CD1c-positive myeloid dendritic cell (primary cell): Measurements from ENCODE around the gene SENP2.

Source experiments
- DNase-seq: peaks from one replicate; pipeline ENCODE4 v3.0.0-alpha.2; 2016; ENCODE audit errors: extremely low spot score

Gene SENP2

DNA sequence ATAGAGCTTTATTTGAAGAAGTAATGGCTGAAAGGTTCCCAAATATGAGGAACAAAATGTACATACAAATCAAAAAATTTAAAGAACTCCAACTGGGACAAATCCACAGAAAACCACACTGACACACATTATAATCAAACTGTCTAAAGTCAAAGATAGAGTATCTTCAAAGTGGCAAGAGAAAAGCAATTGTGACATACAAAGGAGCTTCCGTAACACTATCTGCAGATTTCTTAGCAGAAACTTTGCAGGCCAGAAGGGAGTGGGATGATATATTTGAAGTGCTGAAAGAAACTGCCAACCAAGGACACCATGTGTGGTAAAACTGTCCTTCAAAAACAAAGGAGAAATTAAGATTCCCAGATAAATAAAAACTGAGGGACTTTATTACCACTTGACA lies 91.9 kb downstream of the SENP2 start:
- no peak for DNase-seq

DNA sequence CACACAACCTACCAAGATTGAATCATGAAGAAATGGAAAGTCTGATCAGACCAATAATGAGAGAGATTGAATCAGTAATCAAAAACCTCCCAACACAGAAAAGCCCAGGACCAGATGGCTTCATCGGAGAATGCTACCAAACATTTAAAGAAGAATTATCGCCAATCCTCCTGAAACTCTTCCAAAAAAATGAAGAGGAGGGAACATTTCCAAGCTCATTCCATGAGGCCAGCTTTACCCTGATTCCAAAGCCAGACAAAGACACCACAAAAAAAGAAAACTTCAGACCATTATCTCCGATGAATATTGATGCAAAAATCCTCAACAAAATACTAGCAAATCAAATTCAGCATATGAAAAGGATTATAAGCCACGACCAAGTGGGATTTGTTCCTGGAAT lies 94.1 kb downstream of the SENP2 start:
- DNase-seq = no peak
